AG04450 (cell line): ENCODE results near the gene CAMKMT. TPM values are rescaled to one million over a fixed set of nuclear protein-coding genes. Genes with fewer than 3 reads are reported as not detected.

Experiments used
- CTCF ChIA-PET: fragments of 300-600, 350-600 bp; formaldehyde crosslinking; extraction: SDS; loops from one replicate; lab custom pipeline; 2022; ENCODE audit warnings: antibody characterized with exemption, inconsistent platforms; lab: Charles Lee
- POLR2A ChIA-PET: fragments of 350-600 bp; formaldehyde crosslinking; extraction: SDS; loops from one replicate; lab custom pipeline; 2021; ENCODE audit warnings: antibody characterized with exemption, inconsistent platforms; lab: Yijun Ruan, JAX
- DNase-seq: peaks from one replicate; pipeline ENCODE4 v3.0.0-alpha.2; 2011; ENCODE audit warnings: low read depth, low spot score
- H3K27ac ChIP-seq: one replicate; pipeline ENCODE4 v1.5.1; 2012; ENCODE audit warnings: low read depth, low read length, control low read depth
- H3K27me3 ChIP-seq: one replicate; pipeline ENCODE4 v1.6.0; 2012; ENCODE audit warnings: low read length; ENCODE audit not compliant: control insufficient read depth, insufficient read depth
- H3K4me3 ChIP-seq: 2 replicates; pipeline ENCODE4 v1.5.1; 2011; ENCODE audit warnings: mild to moderate bottlenecking, low read depth, low read length, control low read depth
- H3K9me3 ChIP-seq: 2 replicates; pipeline ENCODE4 v1.5.1; 2012; ENCODE audit warnings: low read length; ENCODE audit not compliant: control insufficient read depth, insufficient read depth
- CTCF ChIP-seq: IDR thresholded peaks from 2 replicates; pipeline ENCODE4 v1.5.1; 2011; ENCODE audit warnings: low read depth, low read length, control low read depth, inconsistent platforms
- polyA plus RNA-seq: library from polyadenylated mRNA; depleted of rRNA; stranded (reverse); fragments of >200 nt; gene quantifications from 2 replicates; pipeline ENCODE4 v1.2.3, GENCODE V29; 2011

CAMKMT gene
- polyA plus RNA-seq, 1 experiment, result 10.2 TPM

- POLR2A ChIA-PET, result no interaction called here
- H3K27ac ChIP-seq, result no peak overlapping the region
- CTCF ChIA-PET, result interaction anchor here (0.6 to 1.4 kb wide), 2 partner anchors 288 kb away, joined by 3 to 4 read pairs; no protein-coding TSS in a partner anchor
Observed at GRCh38 chr2:44767691-44768090, 405.9 kb downstream of the CAMKMT start.

GRCh38 chr2:44768438-44769236, 406.9 kb downstream of the CAMKMT start:
- no peak for DNase-seq
- POLR2A ChIA-PET, result no interaction called here
- no peak for TF ChIP-seq CTCF
- Histone ChIP-seq H3K27me3 (peaks cover 24% of the 10 kb centered on the region), H3K9me3 (no peaks in the 10 kb centered on the region), H3K4me3 (no peak overlapping the region), H3K27ac (no peak overlapping the region)
- CTCF ChIA-PET, result interaction anchor here (0.6 to 1.4 kb wide), 2 partner anchors 239 to 289 kb away, joined by 4 read pairs; no protein-coding TSS in a partner anchor

More at GRCh38 chr2:44767691-44768090, 405.9 kb downstream of the CAMKMT start:
- no peak for DNase-seq
- TF ChIP-seq CTCF, result no peak
- H3K4me3 ChIP-seq, result no peak overlapping the region
- H3K27me3 ChIP-seq, result peaks cover 26% of the 10 kb centered on the region
- H3K9me3 ChIP-seq, result no peaks in the 10 kb centered on the region

GRCh38 chr2:44769349-44770011, 407.7 kb downstream of the CAMKMT start:
- TF ChIP-seq CTCF, result no peak
- Histone ChIP-seq H3K27me3 (peaks cover 23% of the 10 kb centered on the region), H3K4me3 (no peak overlapping the region), H3K9me3 (no peaks in the 10 kb centered on the region), H3K27ac (no peak overlapping the region)
- POLR2A ChIA-PET, result no interaction called here
- DNase-seq, result no peak
- CTCF ChIA-PET, result interaction anchor here (0.6 kb wide), 3 partner anchors 288 to 816 kb away, joined by 3 to 4 read pairs (median 3); no protein-coding TSS in a partner anchor

GRCh38 chr2:44770221-44771195, 408.8 kb downstream of the CAMKMT start:
- H3K27ac ChIP-seq, result no peak overlapping the region
- TF ChIP-seq CTCF, result no peak
- DNase-seq, result no peak
- H3K9me3 ChIP-seq, result no peaks in the 10 kb centered on the region
- H3K27me3 ChIP-seq, result peaks cover 26% of the 10 kb centered on the region
- POLR2A ChIA-PET, result no interaction called here
- CTCF ChIA-PET, result no interaction called here
- no peak overlapping the region for H3K4me3 ChIP-seq
